Measurements from ENCODE around the gene OR2A12. TPM values are rescaled to one million over a fixed set of nuclear protein-coding genes. Genes with fewer than 3 reads are reported as not detected.
"Not testable (repeated sequence)": the region's sequence is repeated elsewhere in the genome, so short reads cannot be mapped to it uniquely, and the experiment has no call there.

OR2A12 gene
- total RNA-seq, 2 donors from 2014 or later, result not detected

GRCh38 chr7:144102041-144102440, 16.0 kb downstream of the OR2A12 start:
- no peaks in the 10 kb centered on the region for H3K9me3 Mint-ChIP-seq
- DNase-seq (ENCODE audit: low spot score in 2 of 2), result no peak
- ATAC-seq, result no peak
- H3K36me3 Mint-ChIP-seq, result no peaks in the 10 kb centered on the region
- no peak overlapping the region for H3K27ac Mint-ChIP-seq

GRCh38 chr7:144105211-144105610, 19.1 kb downstream of the OR2A12 start:
- ATAC-seq, result no peak
- H3K36me3 Mint-ChIP-seq, result no peaks in the 10 kb centered on the region
- no peak for DNase-seq (ENCODE audit: low spot score in 2 of 2)
- no peaks in the 10 kb centered on the region for H3K9me3 Mint-ChIP-seq
- no peak overlapping the region for H3K27ac Mint-ChIP-seq

GRCh38 chr7:144109283-144109682, 23.2 kb downstream of the OR2A12 start, which contains the start of gene OR2A2:
Gene OR2A2 (plus strand): TSS chr7:144109583. CDS start chr7:144109583, 0 bp downstream.
- DNase-seq (ENCODE audit: low spot score in 2 of 2), result no peak
- Mint-ChIP-seq H3K36me3 (no peaks in the 10 kb centered on the region), H3K9me3 (no peaks in the 10 kb centered on the region), H3K27ac (no peak within 1 kb of the TSS)
- no peak for ATAC-seq

- no peaks in the 10 kb centered on the region for H3K9me3 Mint-ChIP-seq
- DNase-seq (ENCODE audit: low spot score in 2 of 2), result no peak
- H3K36me3 Mint-ChIP-seq, result no peaks in the 10 kb centered on the region
- H3K27ac Mint-ChIP-seq, result no peak overlapping the region
- ATAC-seq, result no peak
Measured at GRCh38 chr7:144110272-144110671, 24.2 kb downstream of the OR2A12 start.

DNA sequence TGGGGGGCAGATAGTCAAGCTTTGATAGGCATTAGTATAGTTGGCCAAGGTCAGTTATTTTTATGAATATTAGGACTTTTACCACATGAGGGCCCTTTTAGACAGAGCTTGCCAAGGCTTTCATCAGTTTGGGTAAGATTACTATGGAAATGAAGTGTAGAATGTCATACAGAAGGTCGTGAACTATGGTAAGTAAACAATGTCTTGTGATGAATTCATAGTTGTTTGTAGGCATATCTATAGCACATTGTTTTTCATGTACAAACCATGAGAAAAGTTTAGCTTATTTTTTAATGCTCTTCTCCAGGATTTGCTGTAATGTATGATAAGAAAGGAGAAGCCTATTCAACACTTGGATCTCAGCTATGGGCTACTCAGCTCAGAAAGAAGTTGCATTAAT, 27.6 kb downstream of the OR2A12 start:
- DNase-seq (ENCODE audit: low spot score in 2 of 2) (no peak), ATAC-seq (no peak)
- H3K36me3 Mint-ChIP-seq, result peaks cover 0 to under 1% of the 10 kb centered on the region in 2 donors
- peaks cover 0 to 1% of the 10 kb centered on the region in 2 donors for H3K9me3 Mint-ChIP-seq
- H3K27ac Mint-ChIP-seq, result no peak overlapping the region

- H3K27ac Mint-ChIP-seq, result no peak overlapping the region
- no peak for DNase-seq (ENCODE audit: low spot score in 2 of 2)
- ATAC-seq, result no peak
- H3K9me3 Mint-ChIP-seq, result peaks cover 0 to 5% of the 10 kb centered on the region in 2 donors
- H3K36me3 Mint-ChIP-seq, result peaks cover 0 to 4% of the 10 kb centered on the region in 2 donors
Measured at GRCh38 chr7:144118341-144118740, 32.3 kb downstream of the OR2A12 start.

- Mint-ChIP-seq H3K27ac (no peak within 1 kb of the TSS), H3K36me3 (peaks cover 0 to 4% of the 10 kb centered on the region in 2 donors), H3K9me3 (peaks cover 0 to 5% of the 10 kb centered on the region in 2 donors)
- DNase-seq (ENCODE audit: low spot score in 2 of 2) (no peak), ATAC-seq (no peak)
Measured at GRCh38 chr7:144122876-144123275, 36.8 kb downstream of the OR2A12 start, which contains the start of gene OR2A14. Gene OR2A14 (plus strand): TSS chr7:144123176. CDS start chr7:144129113, 5,937 bp downstream.

- Mint-ChIP-seq H3K9me3 (no peaks in the 10 kb centered on the region), H3K27ac (no peak overlapping the region), H3K36me3 (no peaks in the 10 kb centered on the region)
- ATAC-seq (peak; percentile 98 to 100), DNase-seq (ENCODE audit: low spot score in 2 of 2) (peak; percentile 81 to 94)
Measured at GRCh38 chr7:144127714-144128334, 41.7 kb downstream of the OR2A12 start.

GRCh38 chr7:144129601-144130000, 43.5 kb downstream of the OR2A12 start:
- DNase-seq (ENCODE audit: low spot score in 2 of 2); H3K36me3 Mint-ChIP-seq; ATAC-seq; H3K9me3 Mint-ChIP-seq: not testable (repeated sequence)
- peak overlapping the region in 1 of 2 donors; percentile 15 for H3K27ac Mint-ChIP-seq

GRCh38 chr7:144130730-144131129, 44.7 kb downstream of the OR2A12 start:
- no peaks in the 10 kb centered on the region for H3K9me3 Mint-ChIP-seq
- H3K36me3 Mint-ChIP-seq, result no peaks in the 10 kb centered on the region
- no peak overlapping the region for H3K27ac Mint-ChIP-seq
- ATAC-seq, result no peak
- DNase-seq (ENCODE audit: low spot score in 2 of 2), result no peak

GRCh38 chr7:144132262-144132661, 46.2 kb downstream of the OR2A12 start:
- H3K36me3 Mint-ChIP-seq, result no peaks in the 10 kb centered on the region
- no peaks in the 10 kb centered on the region for H3K9me3 Mint-ChIP-seq
- ATAC-seq (no peak), DNase-seq (ENCODE audit: low spot score in 2 of 2) (no peak)
- no peak overlapping the region for H3K27ac Mint-ChIP-seq

- DNase-seq (ENCODE audit: low spot score in 2 of 2) (no peak), ATAC-seq (no peak)
- no peak overlapping the region for H3K27ac Mint-ChIP-seq
- H3K36me3 Mint-ChIP-seq, result no peaks in the 10 kb centered on the region
- no peaks in the 10 kb centered on the region for H3K9me3 Mint-ChIP-seq
Measured at GRCh38 chr7:144133307-144133706, 47.2 kb downstream of the OR2A12 start.

GRCh38 chr7:144134116-144134515, 48.0 kb downstream of the OR2A12 start:
- no peak overlapping the region for H3K27ac Mint-ChIP-seq
- ATAC-seq (no peak), DNase-seq (ENCODE audit: low spot score in 2 of 2) (no peak)
- H3K36me3 Mint-ChIP-seq, result no peaks in the 10 kb centered on the region
- no peaks in the 10 kb centered on the region for H3K9me3 Mint-ChIP-seq

- no peak overlapping the region for H3K27ac Mint-ChIP-seq
- H3K9me3 Mint-ChIP-seq, result peaks cover 0 to 5% of the 10 kb centered on the region in 2 donors
- H3K36me3 Mint-ChIP-seq, result no peaks in the 10 kb centered on the region
- DNase-seq (ENCODE audit: low spot score in 2 of 2) (no peak), ATAC-seq (no peak)
Measured at GRCh38 chr7:144137501-144137900, 51.4 kb downstream of the OR2A12 start.

GRCh38 chr7:144142187-144142586, 56.1 kb downstream of the OR2A12 start:
- Mint-ChIP-seq H3K9me3 (peaks cover 5 to 6% of the 10 kb centered on the region in 2 donors), H3K27ac (no peak overlapping the region), H3K36me3 (peaks cover 0 to 6% of the 10 kb centered on the region in 2 donors)
- ATAC-seq, result no peak
- no peak for DNase-seq (ENCODE audit: low spot score in 2 of 2)

- Mint-ChIP-seq H3K36me3 (peaks cover 11 to 19% of the 10 kb centered on the region in 2 donors), H3K27ac (no peak overlapping the region), H3K9me3 (peaks cover 15 to 17% of the 10 kb centered on the region in 2 donors)
- no peak for ATAC-seq
- no peak for DNase-seq (ENCODE audit: low spot score in 2 of 2)
Measured at GRCh38 chr7:144144426-144144825, 58.3 kb downstream of the OR2A12 start.

- ATAC-seq, result no peak
- no peak for DNase-seq (ENCODE audit: low spot score in 2 of 2)
- Mint-ChIP-seq H3K9me3 (peaks cover 16 to 24% of the 10 kb centered on the region in 2 donors), H3K36me3 (peaks cover 16 to 25% of the 10 kb centered on the region in 2 donors), H3K27ac (no peak overlapping the region)
Measured at GRCh38 chr7:144148224-144148827, 62.2 kb downstream of the OR2A12 start.
